IMR-90 (cell line): ENCODE measurements around the gene SMIM14. TPM values are rescaled to one million over a fixed set of nuclear protein-coding genes. Genes with fewer than 3 reads are reported as not detected.

Experiments used
- ATAC-seq: fragments of 200-7000 bp; cut with Tn5 transposase; 2 replicates; pipeline ENCODE4 v1.9.1; 2020; ENCODE audit warnings: low read depth, mild to moderate bottlenecking, moderate library complexity
- BruUV-seq: library from RNA; stranded (reverse); fragments of 400-500 nt; replicated peaks from 2 replicates; lab custom pipeline; 2021; lab: Mats Ljungman, UMichigan
- CTCF ChIA-PET: fragments of 300-600 bp; formaldehyde crosslinking; extraction: SDS; loops from one replicate; lab custom pipeline; 2021; ENCODE audit warnings: antibody characterized with exemption; lab: Yijun Ruan, JAX
- POLR2A ChIA-PET: fragments of 300-600 bp; sonication (Branson Sonifier 250); formaldehyde crosslinking; loops from one replicate; lab custom pipeline; 2022; ENCODE audit warnings: antibody characterized with exemption; ENCODE audit not compliant: unreplicated experiment; lab: Charles Lee
- DNase-seq: peaks from one replicate; pipeline ENCODE4 v3.0.0; 2013
- H2AFZ ChIP-seq: replicated peaks from 2 replicates; pipeline ENCODE3; 2013; ENCODE audit warnings: low read length, mild to moderate bottlenecking; ENCODE audit not compliant: poor library complexity
- H2AK5ac ChIP-seq: 2 replicates; pipeline ENCODE4 v1.6.1; 2013; ENCODE audit warnings: low read depth, low read length, inconsistent platforms
- H2AK9ac ChIP-seq: replicated peaks from 2 replicates; pipeline ENCODE3; 2013; ENCODE audit warnings: mild to moderate bottlenecking, low read depth, low read length, moderate library complexity; ENCODE audit not compliant: poor library complexity
- H2BK120ac ChIP-seq: 2 replicates; pipeline ENCODE4 v1.6.1; 2013; ENCODE audit warnings: low read depth, low read length, inconsistent platforms
- H2BK15ac ChIP-seq: 3 replicates; pipeline ENCODE4 v1.6.1; 2013; ENCODE audit warnings: low read depth, low read length, inconsistent platforms
- H2BK20ac ChIP-seq: 2 replicates; pipeline ENCODE4 v1.6.1; 2013; ENCODE audit warnings: low read depth, mild to moderate bottlenecking, inconsistent platforms, low read length, moderate library complexity
- H2BK5ac ChIP-seq: 2 replicates; pipeline ENCODE4 v1.6.1; 2013; ENCODE audit warnings: mild to moderate bottlenecking, low read depth, low read length, inconsistent platforms; ENCODE audit not compliant: poor library complexity, severe bottlenecking
- H3K14ac ChIP-seq: replicated peaks from 2 replicates; pipeline ENCODE4 v1.6.1; 2013; ENCODE audit warnings: low read depth, low read length, inconsistent platforms
- H3K18ac ChIP-seq: 2 replicates; pipeline ENCODE4 v1.6.1; 2013; ENCODE audit warnings: low read depth, low read length, control low read depth
- H3K23ac ChIP-seq: 2 replicates; pipeline ENCODE4 v1.6.1; 2013; ENCODE audit warnings: low read depth, low read length, inconsistent platforms
- H3K27ac ChIP-seq: 2 replicates; pipeline ENCODE4 v1.5.1; 2013; ENCODE audit warnings: mild to moderate bottlenecking, control low read depth, low read length; ENCODE audit not compliant: insufficient read depth
- H3K27me3 ChIP-seq: 2 replicates; pipeline ENCODE4 v1.6.1; 2013; ENCODE audit warnings: low read length; ENCODE audit not compliant: control insufficient read depth, insufficient read depth
- H3K36me3 ChIP-seq: 2 replicates; pipeline ENCODE4 v1.6.1; 2013; ENCODE audit warnings: low read length, mixed read lengths; ENCODE audit not compliant: control insufficient read depth, insufficient read depth
- H3K4ac ChIP-seq: 2 replicates; pipeline ENCODE4 v1.6.1; 2013; ENCODE audit warnings: low read depth, low read length, inconsistent platforms
- H3K4me1 ChIP-seq: 2 replicates; pipeline ENCODE4 v1.6.1; 2013; ENCODE audit warnings: low read length, mixed read lengths; ENCODE audit not compliant: control insufficient read depth, insufficient read depth
- H3K4me2 ChIP-seq: 2 replicates; pipeline ENCODE4 v1.6.1; 2013; ENCODE audit warnings: low read depth, mild to moderate bottlenecking, control low read depth, low read length, moderate library complexity
- H3K4me3 ChIP-seq: 2 replicates; pipeline ENCODE4 v1.5.1; 2013; ENCODE audit warnings: low read depth, mild to moderate bottlenecking, control low read depth, low read length, moderate library complexity; ENCODE audit not compliant: insufficient read depth
- H3K56ac ChIP-seq: 2 replicates; pipeline ENCODE4 v1.6.1; 2013; ENCODE audit warnings: low read length, inconsistent platforms; ENCODE audit not compliant: insufficient read depth; ENCODE audit errors: extremely low read depth
- H3K79me1 ChIP-seq, 2 experiments: 2 replicates each; pipeline ENCODE4 v1.6.1; 2013; ENCODE audit warnings: low read length in 2 of 2, inconsistent platforms in 1 of 2, low read depth in 1 of 2
- H3K9ac ChIP-seq: 2 replicates; pipeline ENCODE4 v1.6.1; 2013; ENCODE audit warnings: low read depth, low read length, control low read depth
- H3K9me1 ChIP-seq: 2 replicates; pipeline ENCODE4 v1.6.1; 2013; ENCODE audit warnings: low read length, inconsistent platforms; ENCODE audit not compliant: insufficient read depth
- H3K9me3 ChIP-seq: 2 replicates; pipeline ENCODE4 v1.6.1; 2013; ENCODE audit warnings: low read length; ENCODE audit not compliant: control insufficient read depth, insufficient read depth
- H4K20me1 ChIP-seq: 2 replicates; pipeline ENCODE4 v1.6.1; 2013; ENCODE audit warnings: low read length, inconsistent platforms; ENCODE audit not compliant: insufficient read depth
- H4K5ac ChIP-seq: 2 replicates; pipeline ENCODE4 v1.6.1; 2013; ENCODE audit warnings: mild to moderate bottlenecking, low read depth, low read length, control low read depth
- H4K8ac ChIP-seq, 2 experiments: 2 replicates each; pipeline ENCODE4 v1.6.1; 2013; ENCODE audit warnings: low read depth in 2 of 2, low read length in 2 of 2, control low read depth in 1 of 2, inconsistent platforms in 1 of 2
- H4K91ac ChIP-seq: 2 replicates; pipeline ENCODE4 v1.6.1; 2013; ENCODE audit warnings: low read depth, low read length, inconsistent platforms; ENCODE audit not compliant: insufficient read depth
- CHD1 ChIP-seq: IDR thresholded peaks from 2 replicates; pipeline ENCODE4 v1.6.1; 2012; ENCODE audit warnings: low read depth, low read length, improper control_type of control experiment
- MXI1 ChIP-seq: IDR thresholded peaks from 2 replicates; pipeline ENCODE4 v1.6.1; 2012; ENCODE audit warnings: low read depth, mild to moderate bottlenecking, low read length, moderate library complexity, borderline replicate concordance
- NFE2L2 ChIP-seq: fragments of 150-350 bp; IDR thresholded peaks from 2 replicates; pipeline ENCODE4 v1.6.1; 2016; ENCODE audit warnings: low read depth, mild to moderate bottlenecking, low read length
- RCOR1 ChIP-seq: IDR thresholded peaks from 2 replicates; pipeline ENCODE4 v1.6.1; 2012; ENCODE audit warnings: mild to moderate bottlenecking, low read length, improper control_type of control experiment; ENCODE audit not compliant: insufficient replicate concordance
- RFX5 ChIP-seq: IDR thresholded peaks from 2 replicates; pipeline ENCODE4 v1.8.0; 2012; ENCODE audit warnings: low read depth, mild to moderate bottlenecking, low read length, moderate library complexity
- SMC3 ChIP-seq: fragments of 150-350 bp; IDR thresholded peaks from 2 replicates; pipeline ENCODE4 v1.6.1; 2016; ENCODE audit warnings: low read depth, mild to moderate bottlenecking, antibody characterized with exemption, low read length, moderate library complexity
- WGBS, 2 experiments: methylation state at CpG; one replicate each; pipeline versions ENCODE4 v1.1.5 to v1.1.7; 2013; ENCODE audit warnings: missing lambda C conversion rate in 2 of 2; ENCODE audit not compliant: insufficient read length in 1 of 2; ENCODE audit errors: extremely low coverage in 2 of 2; 5-methylcytosine and 5-hydroxymethylcytosine counted together
- dilution Hi-C: fragments of 300-500 bp; cut with HindIII; formaldehyde crosslinking; loops from one replicate; pipeline ENCODE4 v1.14.3; 2018; ENCODE audit warnings: low sequenced_read_pairs; ENCODE audit not compliant: unreplicated experiment
- in situ Hi-C: fragments of 300-500 bp; cut with MboI; formaldehyde crosslinking; loops from 3 replicates; pipeline ENCODE4 v1.14.3; 2019; ENCODE audit warnings: low sequenced_read_pairs, inconsistent platforms, mixed read lengths
- intact Hi-C: fragments of 100-400 bp; cut with micrococcal nuclease; formaldehyde crosslinking; loops from 2 replicates; pipeline ENCODE4 v1.10.0; 2022
- polyA plus RNA-seq, 3 experiments: library from polyadenylated mRNA; depleted of rRNA; stranded (reverse); fragments of >200 nt; gene quantifications; 2 replicates each; pipeline ENCODE4 v1.2.3, GENCODE V29; 2012; ENCODE audit warnings: low replicate concordance in 1 of 3
- total RNA-seq: library from RNA; depleted of rRNA; stranded (reverse); fragments of >200 nt; gene quantifications from 2 replicates; pipeline ENCODE4 v1.2.3, GENCODE V29; 2012
- TF ChIP-seq, protein P1 (sequence below): fragments of 150-350 bp; IDR thresholded peaks from 2 replicates; pipeline ENCODE4 v1.6.1; 2016; ENCODE audit warnings: low read depth, mild to moderate bottlenecking, low read length, moderate library complexity, borderline replicate concordance
- TF ChIP-seq, protein P2 (sequence below): fragments of 150-350 bp; IDR thresholded peaks from 2 replicates; pipeline ENCODE4 v1.6.1; 2017; ENCODE audit warnings: mild to moderate bottlenecking, antibody characterized with exemption, low read length, low read depth

SMIM14 gene
- total and polyA plus RNA-seq, 2 of the 4 experiments (the other 2 are of a cell fraction): 15.6 to 20.9 TPM

GRCh38 chr4:39648213-39648612 lies 9.5 kb upstream of the SMIM14 start:
- Histone ChIP-seq H2BK15ac (no peak overlapping the region), H2BK120ac (no peak overlapping the region), H3K36me3 (no peaks in the 10 kb centered on the region), H4K5ac (no peak overlapping the region), H2AK5ac (no peak overlapping the region), H3K27me3 (no peaks in the 10 kb centered on the region), H3K14ac (no peak overlapping the region), H3K9me1 (no peaks in the 10 kb centered on the region), H4K8ac (no peak overlapping the region), H3K4ac (no peak overlapping the region), H2AK9ac (no peak overlapping the region), H3K18ac (no peak overlapping the region), H2BK5ac (no peak overlapping the region), H3K4me3 (no peak overlapping the region), H3K4me2 (no peak overlapping the region), H3K79me1 (no peaks in the 10 kb centered on the region), H3K9ac (no peak overlapping the region), H2BK20ac (no peak overlapping the region), H4K20me1 (no peaks in the 10 kb centered on the region), H3K23ac (no peak overlapping the region), H3K56ac (no peak overlapping the region), H3K9me3 (no peaks in the 10 kb centered on the region), H3K4me1 (no peaks in the 10 kb centered on the region), H3K27ac (no peak overlapping the region), H2AFZ (no peak overlapping the region), H4K91ac (no peak overlapping the region)
- TF ChIP-seq MXI1: no peak
- TF ChIP-seq, protein P1, sequence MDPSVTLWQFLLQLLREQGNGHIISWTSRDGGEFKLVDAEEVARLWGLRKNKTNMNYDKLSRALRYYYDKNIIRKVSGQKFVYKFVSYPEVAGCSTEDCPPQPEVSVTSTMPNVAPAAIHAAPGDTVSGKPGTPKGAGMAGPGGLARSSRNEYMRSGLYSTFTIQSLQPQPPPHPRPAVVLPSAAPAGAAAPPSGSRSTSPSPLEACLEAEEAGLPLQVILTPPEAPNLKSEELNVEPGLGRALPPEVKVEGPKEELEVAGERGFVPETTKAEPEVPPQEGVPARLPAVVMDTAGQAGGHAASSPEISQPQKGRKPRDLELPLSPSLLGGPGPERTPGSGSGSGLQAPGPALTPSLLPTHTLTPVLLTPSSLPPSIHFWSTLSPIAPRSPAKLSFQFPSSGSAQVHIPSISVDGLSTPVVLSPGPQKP: no peak
- TF ChIP-seq SMC3: no peak
- TF ChIP-seq NFE2L2: no peak
- TF ChIP-seq RFX5: no peak
- TF ChIP-seq CHD1: no peak
- no peak for TF ChIP-seq RCOR1
- TF ChIP-seq, protein P2, sequence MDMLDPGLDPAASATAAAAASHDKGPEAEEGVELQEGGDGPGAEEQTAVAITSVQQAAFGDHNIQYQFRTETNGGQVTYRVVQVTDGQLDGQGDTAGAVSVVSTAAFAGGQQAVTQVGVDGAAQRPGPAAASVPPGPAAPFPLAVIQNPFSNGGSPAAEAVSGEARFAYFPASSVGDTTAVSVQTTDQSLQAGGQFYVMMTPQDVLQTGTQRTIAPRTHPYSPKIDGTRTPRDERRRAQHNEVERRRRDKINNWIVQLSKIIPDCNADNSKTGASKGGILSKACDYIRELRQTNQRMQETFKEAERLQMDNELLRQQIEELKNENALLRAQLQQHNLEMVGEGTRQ: no peak
- dilution Hi-C loops (no loop called here), in situ Hi-C loops (no loop called here), intact Hi-C loops (no loop called here)
- no TSS peak for BruUV-seq
- WGBS, 2 experiments: no CpG with 5 or more reads among the region's 3 CpGs
- DNase-seq (no peak), ATAC-seq (no peak)
- ChIA-PET POLR2A (no interaction called here), CTCF (no interaction called here)
